Stomach (tissue), 4 donors: Measurements from ENCODE around the gene SUSD6.

Source experiments
- POLR2A ChIP-seq, 4 donors: fragments of 450-650 bp; IDR thresholded peaks; one replicate each; pipeline ENCODE4 v1.6.1; 2016; ENCODE audit warnings: antibody characterized with exemption in 4 of 4, control low read depth in 2 of 4, mild to moderate bottlenecking in 1 of 4, moderate library complexity in 1 of 4
- TF ChIP-seq, protein P1 (sequence below), 7 experiments: fragments of 450-650 bp in 4 of 7; fragments of 200-600 bp in 3 of 7; sonication (generic) in 3 of 7; IDR thresholded peaks; one replicate each; pipeline ENCODE4 v1.5.1; 2016 to 2019; ENCODE audit warnings: antibody characterized with exemption in 7 of 7, control low read depth in 2 of 7, mild to moderate bottlenecking in 1 of 7

DNA sequence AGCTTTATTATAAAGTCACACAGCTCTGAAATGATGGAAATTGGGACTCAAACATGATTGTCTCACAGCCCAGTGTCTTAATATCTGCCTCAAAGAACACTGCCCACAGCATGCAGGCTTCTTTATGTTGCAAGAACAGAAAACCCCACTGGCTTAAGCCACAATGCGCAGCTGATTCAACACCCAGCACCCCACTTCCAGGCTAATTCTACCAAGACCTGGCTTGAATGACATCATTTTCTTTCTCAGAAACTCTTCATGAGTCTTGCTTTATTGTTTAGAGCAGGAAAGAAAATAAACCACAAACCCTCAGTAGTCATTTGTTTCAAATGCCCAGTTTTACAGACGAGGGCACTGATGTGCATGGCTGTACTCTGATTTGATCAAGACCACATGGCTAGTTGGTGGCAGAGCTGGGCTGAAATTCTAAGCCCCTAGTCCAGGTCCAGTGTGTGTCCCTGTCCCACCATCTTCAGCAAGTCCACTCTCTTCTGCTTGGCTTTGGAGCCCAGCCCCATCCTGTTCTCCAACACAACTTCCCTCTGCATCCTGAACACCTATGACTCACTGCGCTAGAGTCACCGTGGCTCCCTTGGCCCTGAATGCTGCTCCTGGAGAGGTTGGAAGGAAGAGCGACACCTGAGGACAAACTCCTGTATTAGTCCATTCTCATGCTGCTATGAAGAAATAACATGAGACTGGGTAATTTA is 105.2 kb downstream of the SUSD6 start:
- no peak for TF ChIP-seq POLR2A (IDR thresholded peaks at IDR 0.05)
- TF ChIP-seq, protein P1, sequence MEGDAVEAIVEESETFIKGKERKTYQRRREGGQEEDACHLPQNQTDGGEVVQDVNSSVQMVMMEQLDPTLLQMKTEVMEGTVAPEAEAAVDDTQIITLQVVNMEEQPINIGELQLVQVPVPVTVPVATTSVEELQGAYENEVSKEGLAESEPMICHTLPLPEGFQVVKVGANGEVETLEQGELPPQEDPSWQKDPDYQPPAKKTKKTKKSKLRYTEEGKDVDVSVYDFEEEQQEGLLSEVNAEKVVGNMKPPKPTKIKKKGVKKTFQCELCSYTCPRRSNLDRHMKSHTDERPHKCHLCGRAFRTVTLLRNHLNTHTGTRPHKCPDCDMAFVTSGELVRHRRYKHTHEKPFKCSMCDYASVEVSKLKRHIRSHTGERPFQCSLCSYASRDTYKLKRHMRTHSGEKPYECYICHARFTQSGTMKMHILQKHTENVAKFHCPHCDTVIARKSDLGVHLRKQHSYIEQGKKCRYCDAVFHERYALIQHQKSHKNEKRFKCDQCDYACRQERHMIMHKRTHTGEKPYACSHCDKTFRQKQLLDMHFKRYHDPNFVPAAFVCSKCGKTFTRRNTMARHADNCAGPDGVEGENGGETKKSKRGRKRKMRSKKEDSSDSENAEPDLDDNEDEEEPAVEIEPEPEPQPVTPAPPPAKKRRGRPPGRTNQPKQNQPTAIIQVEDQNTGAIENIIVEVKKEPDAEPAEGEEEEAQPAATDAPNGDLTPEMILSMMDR (IDR thresholded peaks at IDR 0.05) = no peak
